Stimulated activated CD4-positive, alpha-beta T cell treated with anti-CD3 and anti-CD28 coated beads, Interleukin-1b, Interleukin-23, amount 100 ng/mL, for 4 hours (primary cell): Measurements from ENCODE around the gene CCZ1B.
"Not testable (repeated sequence)": the region's sequence is repeated elsewhere in the genome, so short reads cannot be mapped to it uniquely, and the experiment has no call there.

Source experiments
- DNase-seq, 2 donors: peaks; one replicate each; pipeline ENCODE4 v3.0.0-alpha.2; 2020; ENCODE audit warnings: low read depth in 2 of 2

Gene CCZ1B

GRCh38 chr7:6831018-6831725 is 5.1 kb upstream of the CCZ1B start:
- DNase-seq = no peak

DNA sequence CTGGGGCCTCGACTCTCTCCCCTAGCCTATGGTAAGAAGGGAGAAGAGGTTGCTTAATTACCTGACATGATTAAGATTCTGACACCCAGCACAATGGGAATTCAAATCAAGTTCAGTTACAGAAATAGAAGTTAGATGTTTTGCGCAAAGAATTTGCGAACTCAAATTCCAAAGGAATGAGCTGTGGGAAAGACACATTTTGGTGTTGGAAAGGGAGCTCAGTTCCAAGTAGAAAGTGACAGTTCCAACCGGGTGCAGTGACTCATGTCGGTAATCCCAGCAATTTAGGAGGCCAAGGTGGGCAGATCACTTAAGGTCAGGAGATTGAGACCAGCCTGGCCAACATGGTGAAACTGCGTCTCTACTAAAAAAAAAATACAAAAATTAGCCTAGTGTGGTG is 4.0 kb upstream of the CCZ1B start:
- DNase-seq = not testable (repeated sequence)

- not testable (repeated sequence) for DNase-seq
Measured at GRCh38 chr7:6829616-6830015, 3.5 kb upstream of the CCZ1B start.

DNA sequence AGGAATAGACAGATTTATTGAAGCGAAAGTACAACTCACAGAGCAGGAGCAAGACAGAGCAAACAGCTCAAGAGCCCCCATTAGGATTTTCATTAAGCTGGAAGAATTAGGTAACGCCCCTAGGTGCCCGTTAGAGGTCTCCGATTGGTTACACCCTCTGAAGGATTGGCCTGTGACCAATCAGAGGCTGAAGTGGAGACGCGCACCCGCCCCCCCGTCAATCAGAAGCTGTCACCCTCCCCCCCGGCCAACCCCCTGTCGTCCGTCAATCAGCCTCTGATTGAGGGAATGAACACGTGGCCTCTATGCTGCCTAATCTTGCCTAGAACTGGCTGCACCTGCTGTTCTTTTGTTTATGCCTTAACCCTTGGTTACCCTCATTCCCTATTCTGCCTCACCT is 1.1 kb upstream of the CCZ1B start:
- not testable (repeated sequence) for DNase-seq

DNA sequence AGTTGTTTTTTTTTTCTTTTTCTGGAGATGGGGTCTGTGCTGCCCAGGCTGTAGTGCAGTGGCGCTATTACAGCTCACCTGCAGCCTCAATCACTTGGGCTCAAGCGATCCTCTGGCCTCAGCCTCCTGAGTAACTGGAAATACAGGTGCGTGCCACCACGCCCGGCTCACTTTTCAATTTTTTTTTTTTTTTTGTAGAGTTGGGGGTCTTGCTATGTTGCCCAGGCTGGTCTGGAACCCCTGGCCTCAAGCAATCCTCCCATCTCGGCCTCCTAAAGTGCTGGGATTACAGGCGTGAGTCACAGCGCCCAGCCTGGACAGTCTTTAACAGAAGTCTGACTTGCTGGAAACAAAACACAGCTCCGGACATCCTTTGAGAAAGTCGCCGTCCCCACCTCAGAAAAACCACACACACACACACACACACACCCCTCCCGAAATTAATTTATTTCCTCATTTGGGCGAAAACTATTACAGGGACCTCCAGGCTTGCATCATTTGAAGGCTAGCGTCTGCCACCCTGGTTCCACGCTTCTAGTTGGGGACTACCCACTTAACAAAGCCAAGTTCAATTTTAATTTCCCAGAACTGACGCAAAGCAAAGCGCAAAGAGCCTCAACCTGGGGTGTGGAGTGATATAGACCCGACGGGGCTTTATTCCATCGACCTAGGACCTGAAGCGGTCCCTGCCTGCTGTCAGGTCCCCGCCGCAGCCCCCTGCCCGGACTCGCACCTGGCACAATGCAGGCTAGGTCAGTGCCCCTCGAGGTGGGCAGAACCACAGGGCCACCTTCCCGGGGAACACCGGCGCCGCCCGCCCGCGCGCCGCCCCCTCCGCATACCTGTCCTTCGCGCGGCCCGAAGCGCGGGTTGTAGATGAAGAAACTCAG is 594 bp downstream of the CCZ1B start:
- not testable (repeated sequence) for DNase-seq

DNA sequence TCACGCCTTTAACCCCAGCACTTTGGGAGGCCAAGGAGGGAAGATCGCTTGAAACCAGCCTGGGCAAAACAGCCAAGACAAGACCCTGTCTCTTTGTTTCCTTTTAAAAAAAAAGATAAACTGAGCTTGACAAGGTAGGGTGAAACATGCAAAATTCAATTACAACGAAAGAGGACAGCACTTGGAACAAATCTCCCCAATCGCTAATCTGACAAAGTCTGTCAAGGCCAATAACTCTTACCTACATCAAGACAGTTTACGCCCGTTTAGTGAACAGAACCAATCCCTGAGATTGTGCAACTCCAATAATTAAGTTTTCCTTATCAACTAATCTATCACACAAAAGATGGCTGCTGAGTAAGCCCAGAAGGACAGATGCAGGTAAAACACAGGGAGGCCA is 4.5 kb downstream of the CCZ1B start:
- not testable (repeated sequence) for DNase-seq

GRCh38 chr7:6815470-6815869 is 10.6 kb downstream of the CCZ1B start:
- not testable (repeated sequence) for DNase-seq

DNA sequence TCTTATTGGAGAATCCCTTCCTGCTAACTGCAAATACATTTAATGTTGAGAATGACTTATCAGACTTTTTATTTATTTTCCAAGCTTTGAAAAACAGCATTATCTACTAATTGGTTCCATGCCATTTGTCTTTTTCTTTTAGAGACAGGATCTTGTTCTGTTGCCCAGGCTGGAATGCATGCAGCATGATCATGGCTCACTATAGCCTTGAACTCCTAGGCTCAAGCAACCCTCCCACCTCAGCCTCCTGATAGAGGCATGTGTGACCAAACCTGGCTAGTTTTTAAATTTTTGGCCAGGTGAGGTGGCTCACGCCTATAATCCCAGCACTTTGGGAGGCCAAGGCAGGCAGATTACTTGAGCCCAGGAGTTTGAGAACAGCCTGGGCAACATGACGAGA is 13.1 kb downstream of the CCZ1B start:
- DNase-seq = not testable (repeated sequence)

GRCh38 chr7:6807959-6808358 is 18.1 kb downstream of the CCZ1B start:
- DNase-seq = not testable (repeated sequence)

GRCh38 chr7:6807393-6807918 is 18.6 kb downstream of the CCZ1B start:
- not testable (repeated sequence) for DNase-seq

DNA sequence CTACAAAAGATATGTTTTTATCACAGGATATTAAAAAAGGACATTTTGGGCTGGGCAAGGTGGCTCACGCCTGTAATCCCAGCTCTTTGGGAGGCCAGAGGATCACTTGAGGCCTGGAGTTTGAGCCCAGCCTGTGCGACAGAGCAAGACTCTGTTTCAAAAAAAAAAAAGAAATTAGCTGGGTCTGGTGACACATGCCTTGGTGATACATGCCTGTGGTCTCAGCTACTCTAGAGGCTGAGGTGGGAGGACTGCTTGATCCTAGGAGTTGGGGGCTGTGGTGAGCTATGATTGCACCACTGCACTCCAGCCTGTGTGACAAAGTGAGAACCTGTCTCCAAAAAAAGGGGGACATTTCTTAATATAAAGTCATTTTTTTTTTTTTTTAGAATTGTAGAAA is 25.7 kb downstream of the CCZ1B start:
- DNase-seq = not testable (repeated sequence)

DNA sequence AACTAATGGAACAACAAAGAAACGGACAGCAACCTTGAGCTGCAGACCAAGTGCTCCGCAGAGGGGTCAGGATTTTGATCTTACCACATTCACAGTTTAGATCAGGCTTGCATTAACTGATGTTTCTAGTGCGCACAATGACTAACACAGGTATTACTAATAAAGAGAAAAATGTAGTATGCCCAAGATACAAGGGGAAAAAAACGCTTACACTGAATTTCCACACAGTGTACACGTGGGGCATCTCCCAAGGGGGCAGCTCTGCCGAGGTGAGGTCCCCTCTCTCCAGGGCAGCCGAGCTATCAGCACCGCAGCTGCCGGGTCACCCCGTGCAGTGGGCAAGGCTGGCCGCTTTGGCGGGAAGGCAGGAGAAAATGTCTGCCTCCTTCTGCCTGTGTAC is 26.2 kb downstream of the CCZ1B start:
- DNase-seq = not testable (repeated sequence)

DNA sequence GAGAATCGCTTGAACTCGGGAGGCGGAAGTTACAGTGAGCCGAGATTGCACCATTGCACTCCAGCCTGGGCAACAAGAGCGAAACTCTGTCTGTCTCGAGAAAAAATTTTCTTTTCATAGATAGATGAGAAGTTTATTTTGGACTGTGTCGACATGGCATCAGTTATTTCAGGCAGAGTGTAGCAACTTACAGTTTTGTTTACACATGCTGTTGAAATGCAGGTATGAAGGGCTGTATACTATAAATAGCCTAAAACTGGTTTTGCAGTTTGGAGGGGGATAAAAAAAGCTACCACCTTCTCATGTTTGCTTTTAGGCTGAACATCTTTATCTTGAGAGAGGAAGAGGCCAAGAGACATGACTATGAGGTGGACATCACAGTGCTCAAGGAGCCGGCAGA is 28.0 kb downstream of the CCZ1B start:
- not testable (repeated sequence) for DNase-seq

DNA sequence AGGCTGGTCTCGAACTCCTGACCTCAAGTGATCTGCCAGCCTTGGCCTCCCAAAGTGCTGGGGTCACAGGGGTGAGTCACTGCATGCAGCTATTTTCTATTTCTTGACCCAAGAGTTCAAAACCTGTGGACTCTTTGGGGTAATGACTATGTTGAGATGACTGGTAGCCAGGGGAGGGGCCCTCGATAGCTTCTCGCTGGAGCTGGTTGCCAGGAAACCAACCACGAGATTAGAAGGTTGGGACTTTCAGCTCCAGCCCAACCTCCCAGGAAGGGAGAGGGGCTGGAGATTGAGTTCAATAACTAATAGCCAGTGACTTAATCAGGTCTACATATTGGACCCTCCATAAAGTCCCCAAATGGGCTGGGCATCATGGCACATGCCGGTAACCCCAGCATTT is 28.9 kb downstream of the CCZ1B start:
- not testable (repeated sequence) for DNase-seq

DNA sequence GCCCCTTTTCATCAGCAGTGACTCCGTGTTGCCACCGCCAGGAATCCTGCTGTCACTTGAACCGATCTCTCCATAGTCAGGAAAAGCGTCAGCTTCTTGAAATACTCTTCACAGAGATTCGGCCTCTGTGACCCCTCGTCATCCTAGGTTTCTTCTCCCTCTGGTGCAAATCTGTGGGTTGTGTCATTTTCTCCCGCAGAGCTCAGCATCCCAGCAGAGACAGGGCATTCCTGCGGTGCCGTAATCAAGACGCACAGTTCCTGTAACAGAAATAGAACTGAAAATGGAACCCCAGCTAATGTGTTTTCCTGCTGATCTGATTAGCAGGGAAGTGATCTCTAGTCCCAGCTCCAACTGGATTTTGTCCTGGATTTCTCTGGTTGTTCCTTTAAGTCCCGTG is 31.8 kb downstream of the CCZ1B start:
- DNase-seq = not testable (repeated sequence)

DNA sequence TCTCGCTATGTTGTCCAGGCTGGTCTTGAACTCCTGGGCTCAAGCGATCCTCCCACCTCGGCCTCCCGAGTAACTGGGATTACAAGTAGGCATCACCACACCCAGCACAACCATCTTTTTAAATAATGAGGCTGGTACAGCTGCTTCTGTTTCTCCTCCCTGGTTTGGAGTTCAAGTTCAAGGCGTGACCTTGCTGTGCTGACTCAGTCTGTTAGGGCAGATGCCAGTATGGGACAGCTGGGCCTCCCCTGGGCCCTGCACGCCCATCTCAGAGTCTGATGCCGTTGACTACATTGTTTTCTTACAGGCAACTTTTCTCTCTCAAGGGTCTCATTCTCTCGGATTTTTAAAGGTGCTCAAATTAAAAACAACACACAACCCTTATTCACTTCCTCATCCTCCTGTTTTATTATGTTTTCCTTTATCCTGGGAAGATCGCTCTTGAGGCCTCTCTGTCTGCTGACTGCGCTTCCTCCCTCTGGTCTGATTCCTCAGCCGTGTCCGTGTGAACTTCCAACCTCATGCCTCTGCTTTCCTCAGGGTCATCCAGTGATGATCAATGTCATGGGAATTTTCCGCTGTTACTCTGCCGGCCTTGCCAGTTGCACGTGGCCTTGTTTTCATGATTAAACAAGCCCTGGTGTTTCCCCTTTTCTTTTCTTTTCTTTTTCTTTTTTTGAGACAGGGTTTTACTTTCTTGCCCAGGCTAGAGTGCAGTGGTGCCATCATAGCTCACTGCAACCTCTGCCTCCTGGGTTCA is 33.8 kb downstream of the CCZ1B start:
- not testable (repeated sequence) for DNase-seq

GRCh38 chr7:6789353-6789752 is 36.7 kb downstream of the CCZ1B start:
- not testable (repeated sequence) for DNase-seq

DNA sequence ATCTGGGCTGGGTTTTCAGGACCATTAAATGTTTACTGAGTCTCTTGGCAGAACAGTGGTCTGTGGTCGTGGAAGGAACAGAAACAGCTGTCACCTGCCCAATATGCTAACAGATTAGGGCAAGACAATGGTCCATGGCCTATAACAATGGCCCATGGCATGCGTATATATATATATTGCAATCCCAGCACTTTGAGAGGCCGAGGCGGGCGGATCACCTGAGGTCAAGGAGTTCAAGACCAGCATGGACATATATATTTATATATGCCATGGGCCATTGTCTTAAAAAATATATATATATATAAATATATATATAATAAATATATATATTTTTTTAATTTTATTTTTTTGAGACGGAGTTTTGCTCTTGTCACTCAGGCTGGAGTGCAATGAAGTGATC is 44.5 kb downstream of the CCZ1B start:
- not testable (repeated sequence) for DNase-seq

DNA sequence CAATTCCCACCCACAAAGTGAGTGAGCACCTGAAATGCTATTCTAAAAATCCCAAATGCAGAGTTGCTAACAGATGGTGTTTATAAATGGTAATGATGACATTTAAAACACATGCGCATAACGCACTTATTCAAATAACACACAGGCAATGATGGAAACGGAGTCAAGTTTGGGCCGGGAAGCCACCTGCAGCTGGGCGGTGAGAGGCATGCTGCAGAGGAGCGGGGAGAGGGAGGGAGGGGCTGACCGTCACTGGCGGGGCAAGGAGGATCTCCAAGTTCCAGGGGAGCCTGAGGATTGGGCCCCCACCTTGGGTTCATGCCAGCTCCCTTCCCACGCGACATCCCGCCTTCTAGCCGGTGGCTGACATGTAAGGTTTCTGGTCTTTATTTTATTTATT is 64.9 kb downstream of the CCZ1B start:
- DNase-seq = not testable (repeated sequence)

DNA sequence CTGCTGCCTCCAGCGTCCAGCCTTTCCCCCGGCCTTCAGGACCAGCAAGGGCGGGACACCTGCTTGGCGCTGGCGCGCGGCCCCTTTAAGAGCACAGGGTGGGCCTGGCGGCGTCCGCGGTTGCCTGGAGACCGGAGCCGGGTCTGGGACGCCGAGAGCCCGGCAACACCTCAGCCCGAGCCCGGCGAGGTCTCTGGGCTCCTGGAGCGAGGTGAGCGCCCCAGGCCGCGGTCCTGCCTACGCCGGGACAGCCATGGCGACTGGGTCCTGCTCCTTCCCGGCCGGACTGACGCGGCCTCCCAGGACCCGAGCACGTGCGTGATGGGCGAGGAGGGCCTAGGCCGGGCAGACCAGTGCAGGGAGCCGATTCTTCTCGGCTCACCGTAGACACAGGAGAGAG is 72.1 kb downstream of the CCZ1B start, which contains the start of gene RSPH10B2:
Gene RSPH10B2 (plus strand): TSS at position 140 of the 400 bp plus-strand sequence. CDS start 3,575 bp downstream, outside the sequence.
- DNase-seq = not testable (repeated sequence)

DNA sequence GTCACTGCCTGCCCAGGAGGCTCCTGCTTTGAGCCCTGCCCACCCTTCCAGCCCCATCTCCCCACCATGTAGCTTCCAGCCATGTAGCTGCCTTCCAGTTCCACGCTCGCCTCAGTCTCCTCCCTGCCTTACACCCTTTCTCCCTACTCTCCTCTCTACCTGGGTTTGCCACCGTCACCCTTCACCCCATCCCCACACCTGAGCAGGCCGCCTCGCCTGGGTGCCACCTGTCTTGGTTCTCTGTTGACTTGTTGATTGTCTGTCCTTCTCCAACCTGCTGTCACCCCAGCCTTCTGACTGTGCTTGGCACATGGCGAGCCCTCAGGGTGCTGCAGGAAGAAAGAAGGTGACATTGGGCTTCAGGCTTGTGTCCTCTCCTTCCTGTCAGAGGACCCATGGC is 75.9 kb downstream of the CCZ1B start:
- not testable (repeated sequence) for DNase-seq

GRCh38 chr7:6749335-6749734 is 76.7 kb downstream of the CCZ1B start:
- not testable (repeated sequence) for DNase-seq
